GM15510 (cell line): ENCODE data around the gene KANK3.

Experiments used
- POLR2A ChIP-seq: IDR thresholded peaks from 3 replicates; pipeline ENCODE4 v1.6.1; 2011; ENCODE audit warnings: borderline replicate concordance; ENCODE audit not compliant: insufficient read length; ENCODE audit errors: extremely low read depth

The KANK3 gene

DNA sequence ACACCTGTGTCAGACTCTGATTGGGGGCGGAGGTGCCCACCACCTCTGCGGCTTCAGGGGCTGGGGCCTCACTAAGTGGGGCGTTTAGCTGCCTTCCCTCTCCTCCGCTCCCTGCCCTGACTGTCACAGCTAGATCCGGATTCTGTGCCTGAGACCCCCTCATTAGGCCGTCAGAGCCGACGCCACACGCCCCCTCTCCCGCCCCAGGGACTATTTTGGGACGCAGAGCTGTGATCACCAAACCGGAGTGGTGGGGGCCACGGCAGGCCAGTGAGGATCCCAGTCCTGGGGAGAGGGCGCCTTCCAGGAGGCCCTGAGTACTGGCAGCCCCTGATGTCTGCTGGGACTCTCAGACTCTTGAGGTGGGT is 762 bp downstream of the KANK3 start:
- no peak for TF ChIP-seq POLR2A

DNA sequence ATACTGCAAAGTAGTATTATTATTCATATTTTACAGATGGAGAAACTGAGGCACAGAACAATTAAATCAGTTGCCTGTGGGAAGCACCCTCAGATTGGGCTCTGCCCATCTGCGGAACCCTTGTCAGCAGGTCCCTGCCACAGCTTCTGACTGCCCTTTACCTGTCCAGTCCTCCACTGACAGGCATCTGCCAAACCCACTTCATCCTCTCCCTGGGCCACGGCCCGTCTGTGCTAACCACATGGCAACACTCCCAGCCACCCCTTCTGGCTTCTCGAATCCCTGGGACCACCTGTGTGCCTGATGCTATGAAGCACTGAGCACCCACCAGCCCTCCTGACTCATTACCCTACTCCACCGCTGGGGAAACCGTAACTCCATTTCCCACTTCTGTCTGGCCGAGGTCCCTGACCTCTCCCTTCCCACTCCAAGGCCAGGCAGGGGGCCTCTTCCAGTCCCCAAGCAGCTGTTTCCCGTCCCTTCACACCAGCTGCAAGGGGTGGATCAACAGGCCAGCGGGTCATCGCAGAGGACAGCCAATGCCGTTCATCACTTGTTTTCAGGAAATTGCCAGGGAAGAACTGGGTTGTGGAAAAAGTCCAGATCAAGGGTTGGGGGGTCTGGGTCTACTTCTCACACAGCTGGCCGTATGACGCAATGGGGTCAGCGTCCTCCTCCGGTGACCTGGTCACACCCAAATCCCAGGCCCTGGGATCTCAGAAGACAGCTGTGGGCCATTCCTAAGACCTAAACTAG is 2.5 kb downstream of the KANK3 start:
- no peak for TF ChIP-seq POLR2A

DNA sequence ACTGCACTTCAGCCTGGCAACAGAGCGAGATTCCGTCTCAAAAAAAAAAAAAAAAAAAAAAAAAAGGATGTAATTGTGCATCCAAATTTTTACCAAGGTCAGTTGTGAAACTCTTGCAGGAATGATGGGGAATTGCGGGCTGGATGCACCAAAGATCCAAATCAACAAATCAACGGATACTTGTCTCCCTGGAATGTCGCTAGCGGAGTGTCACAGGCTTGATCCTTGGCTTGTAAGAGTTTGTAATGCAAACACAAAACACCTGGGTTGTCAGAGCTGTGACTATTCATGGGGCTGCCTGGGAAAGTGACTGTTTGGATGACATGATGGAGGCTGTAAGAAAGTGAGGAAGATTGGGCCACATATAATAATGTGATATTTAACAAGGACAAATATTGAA is 4.2 kb downstream of the KANK3 start:
- TF ChIP-seq POLR2A = no peak

DNA sequence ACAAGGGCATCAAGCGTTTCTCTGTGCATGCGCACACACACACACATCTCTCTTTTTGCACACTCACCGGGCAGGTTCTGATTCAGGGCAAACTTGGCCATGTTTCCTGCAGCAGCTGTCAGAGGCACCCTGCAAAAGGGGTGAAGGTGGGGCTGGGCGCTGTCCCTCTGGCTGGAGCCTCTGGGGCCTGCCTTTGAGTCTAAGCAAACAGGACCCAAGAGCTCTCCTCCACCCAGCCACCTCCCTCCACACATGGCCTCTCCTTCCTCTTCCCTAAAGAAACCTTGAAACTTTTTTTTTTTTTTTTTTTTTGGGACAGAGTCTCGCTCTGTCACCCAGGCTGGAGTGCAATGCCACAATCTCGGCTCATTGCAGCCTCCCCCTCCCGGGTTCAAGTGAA is 5.3 kb downstream of the KANK3 start:
- no peak for TF ChIP-seq POLR2A

DNA sequence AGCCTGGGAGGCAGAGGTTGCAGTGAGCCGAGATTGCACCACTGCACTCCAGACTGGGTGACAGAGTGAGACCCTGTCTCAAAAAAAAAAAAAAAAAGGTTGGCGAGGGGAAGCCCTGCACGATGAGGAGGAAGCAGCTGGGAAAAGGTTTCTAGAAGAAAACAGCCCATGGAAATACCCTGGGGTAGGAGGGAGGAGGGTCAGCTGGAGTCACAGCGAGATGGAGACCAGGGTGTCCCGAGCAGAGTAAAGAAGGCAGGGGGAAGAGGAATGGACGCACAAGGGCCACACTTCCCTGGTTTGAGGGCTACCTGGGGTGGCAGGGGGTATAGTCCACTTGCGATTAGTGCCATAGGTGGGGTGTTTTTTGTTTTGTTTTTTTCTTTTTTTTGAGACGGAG is 6.4 kb downstream of the KANK3 start:
- no peak for TF ChIP-seq POLR2A

DNA sequence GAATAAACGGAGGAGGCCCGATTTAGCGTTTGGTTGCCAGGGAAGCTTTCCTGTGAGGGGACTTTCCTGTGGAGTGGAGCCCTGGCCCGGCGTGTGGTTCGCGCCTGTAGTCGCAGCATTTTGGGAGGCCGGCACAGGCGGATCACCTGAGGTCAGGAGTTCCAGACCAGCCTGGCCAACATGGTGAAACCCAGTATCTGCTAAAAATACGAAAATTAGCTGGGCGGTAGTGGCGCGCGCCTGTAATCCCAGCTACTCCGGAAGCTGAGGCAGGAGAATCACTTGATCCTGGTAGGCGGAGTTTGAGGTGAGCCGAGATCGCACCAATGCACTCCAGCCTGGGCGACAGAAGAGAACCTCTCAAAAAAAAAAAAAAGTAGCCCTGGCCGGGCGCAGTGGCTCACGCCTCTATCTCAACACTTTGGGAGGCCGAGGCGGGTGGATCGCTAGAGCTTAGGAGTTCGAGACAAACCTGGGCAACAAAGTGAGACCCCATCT is 6.9 kb downstream of the KANK3 start:
- no peak for TF ChIP-seq POLR2A

DNA sequence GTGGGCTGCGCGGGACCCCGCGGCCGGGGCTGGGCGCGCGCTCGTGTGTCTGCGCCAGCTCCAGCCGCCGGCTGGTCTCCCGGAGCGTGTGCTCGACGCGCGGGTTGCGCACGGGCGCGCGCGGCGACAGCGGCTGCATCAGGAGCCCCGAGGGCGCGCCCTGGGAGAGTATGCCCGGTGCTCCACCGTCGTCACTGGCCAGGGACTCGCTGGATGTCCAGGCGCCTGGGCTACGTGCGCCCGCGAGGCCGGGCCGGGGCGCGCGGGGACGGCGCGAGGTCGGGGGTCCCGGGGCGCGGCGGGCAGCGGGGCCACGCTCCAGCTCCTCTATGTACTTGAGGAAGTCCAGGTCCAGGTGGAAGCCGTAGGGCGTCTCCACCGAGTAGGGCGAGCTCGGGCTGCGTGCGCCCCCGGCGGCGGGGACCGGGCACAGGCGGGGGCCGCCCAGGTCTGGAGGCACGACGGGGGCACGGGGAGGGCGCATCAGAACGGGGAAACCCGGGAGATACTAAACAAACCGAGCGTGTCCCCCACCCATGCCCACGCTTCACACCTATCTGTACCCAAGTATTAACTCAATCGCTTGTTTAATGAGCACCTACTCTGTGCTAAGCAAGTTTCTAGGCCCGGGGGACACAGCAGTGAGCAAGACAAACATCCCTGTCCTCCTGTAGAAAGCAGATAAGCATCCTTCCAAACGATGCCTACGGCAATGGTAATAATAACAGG is 7.6 kb downstream of the KANK3 start:
- no peak for TF ChIP-seq POLR2A

DNA sequence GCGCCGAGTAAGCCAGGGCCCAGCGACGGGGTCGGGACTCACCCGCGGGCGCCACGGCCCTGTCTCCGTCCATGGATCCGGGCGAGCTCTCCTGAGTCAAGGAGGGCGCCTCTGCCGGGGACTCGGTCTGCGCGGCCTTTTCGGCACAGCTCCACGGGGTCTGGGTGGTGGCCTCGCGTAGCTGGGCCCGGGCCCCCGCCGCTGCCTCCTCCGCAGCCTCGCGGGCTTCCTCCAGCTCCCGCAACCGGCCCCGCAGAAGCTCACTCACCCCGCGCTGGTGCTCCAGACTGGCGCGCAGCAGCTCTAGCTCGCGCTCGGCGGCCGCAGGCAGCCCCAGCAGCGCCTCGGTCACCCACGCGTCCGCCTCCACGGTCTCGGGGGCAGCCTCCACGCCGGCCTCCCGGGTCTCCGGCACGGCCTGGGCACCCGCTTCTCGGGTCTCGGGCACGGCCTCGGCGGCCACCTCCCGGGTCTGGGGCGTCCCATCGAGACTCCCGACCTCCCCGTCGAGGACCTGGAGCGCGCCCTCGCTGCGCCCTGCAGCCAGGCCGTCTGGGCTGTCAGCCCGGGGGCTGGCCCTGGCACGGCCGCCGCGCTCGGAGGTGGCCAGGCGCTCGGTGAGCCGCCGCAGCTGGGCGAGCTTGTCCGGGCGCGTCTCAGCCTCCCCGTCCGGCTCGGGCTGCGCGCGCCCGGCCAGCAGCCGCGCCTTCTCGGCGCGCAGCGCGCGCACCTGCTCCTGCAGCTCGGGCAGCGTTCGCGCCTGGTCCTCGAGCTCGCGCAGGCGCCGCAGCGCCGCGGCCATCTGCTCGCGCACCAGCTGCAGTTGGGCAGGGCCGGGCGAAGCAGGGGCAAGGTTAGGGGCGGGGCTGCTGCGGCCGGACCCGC is 8.4 kb downstream of the KANK3 start:
- no peak for TF ChIP-seq POLR2A

DNA sequence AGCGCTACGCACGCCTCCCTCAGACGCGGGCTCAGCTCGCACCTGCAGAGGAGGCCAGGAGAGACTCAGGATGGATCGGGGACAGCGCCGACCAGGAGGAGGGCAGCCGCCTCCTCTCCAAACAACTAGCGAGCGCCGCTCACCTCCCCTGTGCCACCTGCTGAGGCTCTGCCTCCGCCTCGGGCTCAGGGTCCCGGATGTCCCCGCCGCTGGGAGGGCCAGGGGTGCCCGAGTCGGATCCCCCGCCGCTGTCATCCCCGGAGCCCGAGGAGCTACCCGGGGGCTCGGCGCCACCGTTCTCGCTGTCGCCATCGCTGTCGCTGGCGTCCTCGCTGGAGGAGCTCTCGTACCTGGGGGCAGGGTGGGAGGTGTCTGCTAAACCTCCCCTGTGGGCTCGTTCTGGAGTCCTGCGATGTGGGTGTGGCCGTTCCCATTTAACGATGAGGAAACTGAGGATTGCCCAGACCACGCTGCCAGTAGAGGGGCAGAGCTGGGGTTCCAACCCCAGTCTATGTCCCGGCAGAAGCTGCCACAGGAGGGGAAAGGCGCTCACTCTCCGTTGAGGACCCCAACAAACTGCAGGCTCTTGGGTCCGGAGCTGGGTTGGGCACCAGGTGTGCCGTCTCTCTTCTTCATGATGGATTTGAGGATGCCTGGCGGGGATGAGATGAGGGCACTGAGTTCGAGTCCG is 9.2 kb downstream of the KANK3 start:
- TF ChIP-seq POLR2A = no peak

DNA sequence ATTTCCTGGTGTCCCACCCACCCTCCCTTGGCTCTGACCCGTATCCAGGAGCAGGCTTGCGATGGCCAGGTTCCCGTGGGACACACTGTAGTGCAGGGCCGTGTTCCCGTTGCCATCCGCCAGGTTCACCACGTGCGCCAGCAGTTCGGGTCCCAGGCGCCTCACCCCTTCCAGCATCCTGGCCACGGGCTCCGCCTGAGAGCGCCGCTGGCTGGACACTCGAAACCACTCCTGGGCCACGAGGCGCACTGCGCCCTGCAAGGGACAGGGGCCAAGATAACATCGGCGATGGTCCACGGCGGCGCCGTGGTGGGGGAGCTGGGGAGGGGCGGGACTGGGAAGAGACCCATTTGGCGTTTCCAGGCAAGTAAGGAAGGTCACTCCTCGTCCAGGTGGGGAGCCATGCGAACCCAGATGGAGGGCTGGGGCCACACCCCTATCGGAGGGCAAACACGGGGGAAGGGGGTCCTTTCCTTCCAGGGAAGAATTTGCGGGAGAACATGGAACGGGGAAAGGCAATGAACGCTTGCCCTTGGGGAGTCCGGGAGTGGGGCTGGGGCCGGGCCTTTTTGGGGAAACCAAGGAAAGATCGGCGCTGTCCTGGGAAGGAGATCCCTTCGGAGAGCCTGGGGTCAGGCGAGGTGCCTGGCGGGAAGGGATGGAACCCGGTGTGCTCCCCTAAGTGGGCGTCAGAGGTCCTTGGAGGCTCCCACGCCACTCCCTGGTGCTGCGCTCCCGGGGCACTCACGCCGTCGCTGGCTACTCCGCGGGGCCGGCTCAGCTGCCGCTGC is 9.9 kb downstream of the KANK3 start:
- no peak for TF ChIP-seq POLR2A

DNA sequence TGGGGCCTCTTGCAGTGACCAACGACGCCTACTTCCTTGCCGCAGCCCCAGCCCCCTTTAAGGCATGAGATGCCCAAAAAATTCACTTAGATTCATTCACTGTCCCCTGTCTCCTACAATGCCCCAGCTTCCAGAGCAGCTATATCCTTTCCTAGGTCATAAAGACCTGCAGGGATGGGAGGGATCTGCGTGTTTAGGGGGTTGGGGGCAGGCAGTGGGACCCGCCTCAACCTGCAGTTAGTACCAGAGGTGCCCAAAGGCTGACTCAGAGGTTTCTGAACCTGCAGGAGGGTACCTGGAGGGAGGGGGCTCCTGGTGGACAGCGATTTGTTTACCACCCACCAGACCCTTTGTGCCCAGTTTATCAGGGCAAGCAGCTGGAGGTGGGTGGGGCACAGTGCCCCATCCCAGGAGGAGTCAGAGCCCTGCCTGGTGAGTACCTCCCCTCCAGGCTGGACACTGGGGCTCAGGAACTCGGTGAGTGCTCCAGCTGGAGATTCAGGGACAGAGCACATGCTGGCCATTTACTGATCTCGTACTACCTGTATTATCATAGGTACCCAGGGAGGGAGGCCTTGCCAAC is 11.7 kb downstream of the KANK3 start:
- TF ChIP-seq POLR2A = no peak

DNA sequence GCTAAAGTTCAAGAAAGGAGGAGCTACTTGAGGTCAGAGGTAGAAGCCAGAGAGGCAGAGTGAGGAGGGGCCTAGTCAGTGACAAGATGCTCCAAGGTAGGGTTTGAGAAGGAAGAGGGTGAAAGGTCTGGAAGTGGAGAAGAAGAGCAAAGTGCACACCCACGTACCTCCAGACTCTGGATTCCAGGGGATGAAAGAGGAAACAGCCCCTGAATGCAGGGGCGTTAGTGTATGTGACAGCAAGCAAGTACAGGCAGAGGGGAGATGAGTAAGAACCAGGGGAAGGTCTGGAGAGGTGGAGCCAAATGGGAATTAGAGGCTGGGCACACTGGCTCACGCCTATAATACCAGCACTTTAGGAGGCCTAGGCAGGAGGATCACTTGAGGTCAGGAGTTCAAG is 13.1 kb downstream of the KANK3 start:
- TF ChIP-seq POLR2A = no peak

DNA sequence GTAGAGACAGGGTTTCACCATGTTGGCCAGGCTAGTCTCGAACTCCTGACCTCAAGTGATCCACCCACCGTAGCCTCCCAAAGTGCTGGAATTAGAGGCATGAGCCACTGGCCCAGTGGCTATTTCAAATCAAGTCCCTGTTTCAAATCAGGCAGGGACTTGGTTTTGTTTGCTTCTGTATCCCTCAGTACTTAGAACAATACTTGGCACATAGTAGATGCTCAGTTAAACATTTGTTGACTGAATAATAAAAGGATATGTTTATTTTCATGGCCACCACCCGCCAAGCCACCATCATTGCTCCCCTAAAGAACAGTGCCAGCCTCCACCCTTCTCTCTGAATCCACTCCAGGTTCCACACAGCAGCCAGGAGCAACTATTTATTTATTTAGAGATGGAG is 17.6 kb downstream of the KANK3 start:
- TF ChIP-seq POLR2A = no peak

DNA sequence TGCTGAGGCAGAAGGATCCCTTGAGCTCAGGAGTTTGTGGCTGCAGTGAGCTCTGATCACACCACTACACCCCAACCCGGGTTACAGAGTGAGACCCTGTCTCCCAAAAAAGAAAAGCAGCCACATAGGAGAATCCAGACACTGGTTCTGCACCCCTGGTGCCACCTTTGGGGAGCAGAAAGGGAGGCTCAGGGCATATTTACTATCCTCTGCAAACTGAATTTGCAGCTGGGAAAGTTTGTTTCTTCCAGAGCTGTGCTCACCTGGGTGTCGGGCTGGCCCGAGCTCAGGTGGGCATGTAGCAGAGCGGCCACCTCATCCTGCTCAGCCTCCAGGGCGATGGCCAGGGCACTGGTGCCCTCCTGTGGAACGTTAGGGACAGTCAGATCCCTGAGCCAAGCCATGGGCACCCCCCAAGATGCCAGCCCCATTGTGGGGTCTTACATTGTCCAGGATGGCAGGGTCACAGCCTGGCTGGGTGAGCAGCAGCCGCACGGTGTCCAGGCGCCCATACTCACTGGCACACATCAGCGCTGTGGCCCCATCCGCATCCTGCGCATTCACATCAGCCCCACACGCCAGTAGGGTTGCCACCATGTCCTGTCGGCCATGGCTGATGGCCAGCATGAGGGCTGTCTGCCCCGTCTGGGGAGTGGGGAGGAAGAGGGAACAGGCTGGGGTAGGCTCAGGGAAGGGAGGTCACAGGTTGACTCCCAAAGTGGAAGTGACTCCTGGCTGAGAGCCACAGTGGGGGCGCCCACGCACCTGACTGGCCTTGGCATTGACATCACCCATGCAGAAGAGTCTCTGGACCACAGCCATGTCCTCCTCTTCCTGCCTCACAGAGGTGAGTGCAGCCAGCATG is 18.6 kb downstream of the KANK3 start:
- TF ChIP-seq POLR2A = peak; percentile 29
